Nephron progenitor cell (in vitro differentiated cells): ENCODE measurements around the gene FGF18.

ENCODE experiments used
- DNase-seq: peaks from one replicate; pipeline ENCODE4 v3.0.0; 2021
- H3K27ac Mint-ChIP-seq: 2 replicates; pipeline ENCODE4 v1.8.0; 2021; ENCODE audit warnings: mild to moderate bottlenecking, moderate library complexity, mixed read lengths
- H3K27me3 Mint-ChIP-seq: 2 replicates; pipeline ENCODE4 v1.8.0; 2021; ENCODE audit warnings: mild to moderate bottlenecking, low read depth, mixed read lengths; ENCODE audit not compliant: poor library complexity
- H3K36me3 Mint-ChIP-seq: 2 replicates; pipeline ENCODE4 v1.8.0; 2021; ENCODE audit warnings: low read depth, mixed read lengths
- H3K4me1 Mint-ChIP-seq: 2 replicates; pipeline ENCODE4 v1.8.0; 2021; ENCODE audit warnings: mixed read lengths
- H3K4me3 Mint-ChIP-seq: 2 replicates; pipeline ENCODE4 v1.8.0; 2021; ENCODE audit warnings: mild to moderate bottlenecking, moderate library complexity, mixed read lengths
- H3K9me3 Mint-ChIP-seq: 2 replicates; pipeline ENCODE4 v1.8.0; 2021; ENCODE audit warnings: mild to moderate bottlenecking, moderate library complexity, mixed read lengths
- CTCF ChIP-seq: fragments of 200-600 bp; sonication (generic); IDR thresholded peaks from 2 replicates; pipeline ENCODE4 v1.5.0; 2021; ENCODE audit warnings: antibody characterized with exemption

Gene FGF18

GRCh38 chr5:171426266-171426665, 6.8 kb downstream of the FGF18 start:
- Mint-ChIP-seq H3K9me3 (no peaks in the 10 kb centered on the region), H3K27me3 (peaks cover 22% of the 10 kb centered on the region), H3K4me3 (no peak overlapping the region), H3K36me3 (peaks cover 29% of the 10 kb centered on the region), H3K4me1 (peaks cover 66% of the 10 kb centered on the region), H3K27ac (no peak overlapping the region)
- DNase-seq, result no peak
- TF ChIP-seq CTCF, result no peak

GRCh38 chr5:171426680-171427079, 7.2 kb downstream of the FGF18 start:
- Mint-ChIP-seq H3K4me3 (no peak overlapping the region), H3K36me3 (peaks cover 30% of the 10 kb centered on the region)

GRCh38 chr5:171427318-171428167, 8.1 kb downstream of the FGF18 start:
- no peak overlapping the region for H3K27ac Mint-ChIP-seq
- H3K36me3 Mint-ChIP-seq, result peaks cover 30% of the 10 kb centered on the region
- H3K4me3 Mint-ChIP-seq, result no peak overlapping the region
- no peaks in the 10 kb centered on the region for H3K9me3 Mint-ChIP-seq
- peaks cover 10% of the 10 kb centered on the region for H3K27me3 Mint-ChIP-seq
- H3K4me1 Mint-ChIP-seq, result peaks cover 57% of the 10 kb centered on the region
- TF ChIP-seq CTCF, result no peak
- DNase-seq, result no peak

More at GRCh38 chr5:171426680-171427079, 7.2 kb downstream of the FGF18 start:
- DNase-seq, result no peak
- no peak for TF ChIP-seq CTCF
- H3K9me3 Mint-ChIP-seq, result no peaks in the 10 kb centered on the region
- peaks cover 18% of the 10 kb centered on the region for H3K27me3 Mint-ChIP-seq
- no peak overlapping the region for H3K27ac Mint-ChIP-seq
- peaks cover 64% of the 10 kb centered on the region for H3K4me1 Mint-ChIP-seq

- Mint-ChIP-seq H3K9me3 (no peaks in the 10 kb centered on the region), H3K4me3 (no peak overlapping the region)
- DNase-seq, result no peak
These were observed 8.8 kb downstream of the FGF18 start for GRCh38 chr5:171428168-171428696.

GRCh38 chr5:171428809-171429542, 9.5 kb downstream of the FGF18 start:
- H3K4me1 Mint-ChIP-seq, result peaks cover 62% of the 10 kb centered on the region
- H3K4me3 Mint-ChIP-seq, result no peak overlapping the region
- peaks cover 9% of the 10 kb centered on the region for H3K27me3 Mint-ChIP-seq
- H3K36me3 Mint-ChIP-seq, result peaks cover 29% of the 10 kb centered on the region
- H3K27ac Mint-ChIP-seq, result no peak overlapping the region
- no peak for DNase-seq
- TF ChIP-seq CTCF, result no peak
- H3K9me3 Mint-ChIP-seq, result no peaks in the 10 kb centered on the region

More at GRCh38 chr5:171428168-171428696, 8.8 kb downstream of the FGF18 start:
- Mint-ChIP-seq H3K4me1 (peaks cover 57% of the 10 kb centered on the region), H3K27me3 (peaks cover 10% of the 10 kb centered on the region), H3K27ac (no peak overlapping the region), H3K36me3 (peaks cover 30% of the 10 kb centered on the region)
- TF ChIP-seq CTCF, result no peak
